Uterus (tissue), 2 donors: Measurements from ENCODE around the gene SYT4.
"Not testable (repeated sequence)": the region's sequence is repeated elsewhere in the genome, so short reads cannot be mapped to it uniquely, and the experiment has no call there.

Source experiments
- CTCF ChIP-seq, 4 experiments: fragments of 200-600 bp in 2 of 4; fragments of 450-650 bp in 2 of 4; sonication (generic) in 2 of 4; IDR thresholded peaks; one replicate each; pipeline ENCODE4 v1.5.1; 2016 to 2019; ENCODE audit warnings: antibody characterized with exemption in 4 of 4, mild to moderate bottlenecking in 2 of 4, moderate library complexity in 1 of 4
- POLR2A ChIP-seq, 2 donors: fragments of 450-650 bp; IDR thresholded peaks; one replicate each; pipeline ENCODE4 v1.6.1; 2016; ENCODE audit warnings: antibody characterized with exemption in 2 of 2, mild to moderate bottlenecking in 1 of 2, moderate library complexity in 1 of 2

- not testable (repeated sequence) for TF ChIP-seq CTCF, POLR2A (IDR thresholded peaks at IDR 0.05)
Measured at GRCh38 chr18:43286187-43286586, 8.9 kb upstream of the SYT4 start.
